Hematopoietic multipotent progenitor cell treated with erythropoietin and hydrocortisone succinate and interleukin-3 and kit ligand, for 4 days (in vitro differentiated cells): ENCODE measurements around the gene FAIM2.
A peak's percentile ranks its signal among the peaks of the same experiment; 100 is the strongest.

ENCODE experiments used
- DNase-seq: peaks from one replicate; pipeline ENCODE4 v3.0.0-alpha.2; 2015

FAIM2 gene

DNA sequence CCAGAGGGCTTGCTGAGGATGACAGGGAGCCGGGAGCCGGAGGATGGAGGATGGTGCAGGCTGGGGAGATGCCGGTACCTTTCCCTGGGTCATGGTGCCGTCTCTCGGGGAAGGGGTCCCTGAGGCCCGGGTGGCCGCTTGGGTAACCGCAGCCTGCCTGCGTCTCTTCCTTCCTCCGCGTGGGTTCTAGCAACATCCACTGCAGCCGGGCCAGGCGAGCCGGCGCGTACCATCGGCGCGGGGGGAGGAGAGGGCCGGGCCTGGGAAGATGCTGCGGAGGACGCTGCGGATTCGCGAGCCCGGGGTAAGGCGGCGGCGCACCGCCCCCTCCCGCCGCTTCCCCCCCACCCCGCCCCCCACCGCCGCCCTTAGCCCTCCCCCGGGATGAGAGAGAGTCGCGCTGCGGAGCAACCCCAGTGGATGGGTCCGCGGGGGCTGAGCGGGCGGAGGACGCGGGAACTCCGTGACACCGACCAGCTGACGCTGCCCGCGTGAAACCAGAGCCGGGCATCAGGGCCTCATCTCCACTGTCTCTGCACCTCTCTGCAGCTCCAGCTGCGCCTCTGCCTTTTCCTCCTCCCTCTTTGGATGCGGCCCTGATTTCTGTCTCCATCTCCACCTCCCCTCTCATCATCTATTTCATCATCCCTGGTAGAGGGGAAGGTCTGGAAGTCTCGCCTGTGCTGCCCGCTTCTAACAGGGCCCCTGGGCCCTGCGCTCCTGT lies at the start of gene FAIM2:
TSS of gene FAIM2 (minus strand) at position 201 of the 724 bp plus-strand sequence. CDS start at position 93, 108 bp downstream.
- DNase-seq, result peak; percentile 14

DNA sequence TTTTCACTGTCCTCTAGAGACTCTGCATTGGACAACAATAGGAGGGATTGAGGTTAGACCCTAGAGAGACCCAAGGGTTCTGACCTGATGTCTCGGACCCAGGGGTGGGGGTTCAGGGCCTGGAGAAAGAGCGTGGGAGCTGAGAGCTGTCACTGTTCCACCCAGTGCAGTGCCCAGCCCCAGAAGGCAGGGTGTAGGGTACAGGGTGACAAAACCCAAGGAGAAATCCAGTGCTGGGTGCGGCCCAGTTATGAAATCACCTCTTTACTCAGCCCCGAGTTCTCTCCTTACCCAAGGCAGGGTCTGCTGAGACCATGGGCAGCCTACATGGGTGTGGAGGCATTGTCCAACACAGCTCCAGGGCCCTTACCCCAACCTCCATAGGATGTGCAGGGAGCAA lies 49.5 kb upstream of the FAIM2 start:
- no peak for DNase-seq

DNA sequence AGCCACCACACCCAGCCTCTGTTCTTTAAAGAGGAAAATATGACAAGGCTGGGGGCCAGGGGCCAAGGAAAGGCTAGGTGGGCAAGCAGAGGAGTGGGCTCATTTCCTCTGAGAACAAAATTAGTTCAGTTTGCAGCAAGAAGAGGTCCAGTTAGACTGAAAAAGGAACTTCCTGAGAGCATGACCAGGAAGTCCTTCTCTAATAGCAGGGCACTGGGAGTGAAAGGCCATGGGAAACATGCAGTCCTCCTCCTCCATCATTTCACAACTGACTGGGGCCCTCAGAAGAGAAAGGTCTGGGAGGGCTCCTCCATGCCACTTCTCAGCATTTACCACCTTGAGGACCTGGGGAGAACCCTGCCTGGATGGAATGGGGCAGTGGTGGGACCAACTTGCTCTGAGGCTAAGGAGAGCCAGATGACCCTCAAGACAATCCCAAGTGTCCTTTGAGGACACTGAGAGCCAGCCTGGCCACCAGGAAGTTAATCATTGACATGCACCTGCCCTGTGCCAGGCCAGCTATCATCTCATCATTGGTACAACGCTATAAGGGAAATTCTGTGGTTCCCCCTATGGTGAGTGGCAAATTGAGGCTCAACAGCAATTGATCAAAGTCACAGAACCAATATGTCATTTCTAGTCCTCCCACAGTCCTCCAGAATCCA lies 48.8 kb upstream of the FAIM2 start:
- DNase-seq, result no peak

DNA sequence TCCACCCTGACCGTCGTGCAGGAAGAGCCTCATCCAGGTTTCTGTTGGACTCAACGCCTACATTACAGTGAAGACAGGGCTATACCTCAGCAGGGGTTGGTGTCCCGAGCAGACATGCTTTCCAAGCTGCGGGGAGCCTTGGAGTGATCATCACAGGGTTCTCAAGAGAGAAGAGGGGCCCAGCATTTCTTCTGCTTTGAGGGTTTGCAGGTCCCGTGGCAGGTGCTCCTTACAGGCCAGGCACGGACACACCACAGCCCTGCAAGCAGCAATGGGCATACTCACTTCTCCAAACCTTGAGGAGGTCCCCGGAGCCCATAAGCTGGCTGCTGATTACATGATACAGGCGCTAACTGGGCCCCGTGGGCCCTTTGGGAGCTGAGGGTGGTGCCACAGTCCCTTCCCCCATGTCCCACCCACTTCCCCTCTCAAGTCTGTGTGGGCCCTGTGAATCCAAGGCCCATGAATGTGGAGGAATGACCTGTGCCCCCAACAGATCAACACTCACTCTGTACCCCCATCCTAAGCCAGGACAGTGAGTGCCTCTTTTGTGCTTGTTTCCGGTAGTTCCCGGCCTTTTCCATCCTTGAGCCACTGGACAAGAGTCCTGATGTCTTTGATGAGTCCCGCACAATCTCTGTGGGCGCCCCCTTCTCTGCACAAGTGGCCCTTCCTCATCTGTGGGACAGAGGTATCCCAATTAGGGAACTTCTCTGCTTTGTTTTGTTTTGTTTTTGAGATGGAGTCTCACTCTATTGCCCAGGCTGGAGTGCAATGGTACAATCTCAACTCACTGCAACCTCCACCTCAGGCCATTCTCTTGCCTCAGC lies 47.9 kb upstream of the FAIM2 start:
- no peak for DNase-seq

DNA sequence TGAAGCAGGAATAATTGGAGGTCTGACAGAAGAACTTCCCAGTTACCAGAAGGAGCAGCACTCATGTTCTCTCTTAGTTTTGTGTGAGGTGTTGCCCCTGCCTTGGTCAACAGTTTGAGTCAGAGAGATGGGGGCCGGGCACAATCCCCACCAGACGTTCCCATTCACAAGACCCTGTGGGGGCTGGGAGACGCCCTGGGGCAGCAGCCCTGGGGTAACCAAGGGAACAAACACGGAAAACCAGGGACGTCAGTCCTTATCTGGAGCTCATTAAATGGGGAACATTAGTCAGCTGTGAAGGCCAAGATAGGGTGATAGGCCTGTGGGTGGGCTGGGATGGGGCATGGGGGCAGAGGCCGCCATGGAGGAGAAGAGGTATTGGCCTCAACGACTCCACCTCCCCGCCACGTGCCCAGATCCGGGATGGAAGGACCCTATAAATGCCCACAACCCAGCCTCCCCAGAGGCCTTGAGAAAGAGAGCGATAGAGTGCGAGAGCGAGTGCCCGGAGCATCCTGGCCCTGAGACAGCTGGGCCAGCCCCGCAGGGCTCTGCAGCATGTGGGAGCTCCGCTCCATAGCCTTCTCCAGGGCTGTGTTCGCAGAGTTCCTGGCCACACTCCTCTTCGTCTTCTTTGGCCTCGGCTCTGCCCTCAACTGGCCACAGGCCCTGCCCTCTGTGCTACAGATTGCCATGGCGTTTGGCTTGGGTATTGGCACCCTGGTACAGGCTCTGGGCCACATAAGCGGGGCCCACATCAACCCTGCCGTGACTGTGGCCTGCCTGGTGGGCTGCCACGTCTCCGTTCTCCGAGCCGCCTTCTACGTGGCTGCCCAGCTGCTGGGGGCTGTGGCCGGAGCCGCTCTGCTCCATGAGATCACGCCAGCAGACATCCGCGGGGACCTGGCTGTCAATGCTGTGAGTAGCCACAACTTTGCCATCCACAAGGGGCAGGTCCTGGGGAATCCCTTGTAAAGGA lies 46.9 kb upstream of the FAIM2 start, which contains the start of gene AQP2:
TSS of gene AQP2 (plus strand) at position 465 of the 979 bp plus-strand sequence. CDS start at position 559, 94 bp downstream.
- no peak for DNase-seq

DNA sequence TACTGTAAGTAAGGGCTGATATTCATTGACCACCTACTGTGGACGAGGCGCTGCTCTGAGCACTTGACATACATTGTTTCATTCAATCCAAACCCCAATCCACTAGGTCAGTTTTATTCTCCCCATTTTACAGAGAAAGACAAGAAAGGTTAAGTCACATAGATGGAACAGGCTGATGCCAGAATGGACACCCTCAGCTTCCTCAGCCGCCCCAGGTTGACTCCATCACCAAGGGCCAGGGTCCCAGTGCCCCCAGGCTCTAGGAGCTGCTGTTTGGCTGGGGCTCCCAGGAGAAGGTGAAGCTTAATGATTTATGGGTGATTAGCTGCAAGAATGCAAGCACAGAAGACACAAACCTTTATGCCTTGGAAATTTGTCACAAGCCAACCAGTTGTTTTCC lies 46.2 kb upstream of the FAIM2 start:
- no peak for DNase-seq

DNA sequence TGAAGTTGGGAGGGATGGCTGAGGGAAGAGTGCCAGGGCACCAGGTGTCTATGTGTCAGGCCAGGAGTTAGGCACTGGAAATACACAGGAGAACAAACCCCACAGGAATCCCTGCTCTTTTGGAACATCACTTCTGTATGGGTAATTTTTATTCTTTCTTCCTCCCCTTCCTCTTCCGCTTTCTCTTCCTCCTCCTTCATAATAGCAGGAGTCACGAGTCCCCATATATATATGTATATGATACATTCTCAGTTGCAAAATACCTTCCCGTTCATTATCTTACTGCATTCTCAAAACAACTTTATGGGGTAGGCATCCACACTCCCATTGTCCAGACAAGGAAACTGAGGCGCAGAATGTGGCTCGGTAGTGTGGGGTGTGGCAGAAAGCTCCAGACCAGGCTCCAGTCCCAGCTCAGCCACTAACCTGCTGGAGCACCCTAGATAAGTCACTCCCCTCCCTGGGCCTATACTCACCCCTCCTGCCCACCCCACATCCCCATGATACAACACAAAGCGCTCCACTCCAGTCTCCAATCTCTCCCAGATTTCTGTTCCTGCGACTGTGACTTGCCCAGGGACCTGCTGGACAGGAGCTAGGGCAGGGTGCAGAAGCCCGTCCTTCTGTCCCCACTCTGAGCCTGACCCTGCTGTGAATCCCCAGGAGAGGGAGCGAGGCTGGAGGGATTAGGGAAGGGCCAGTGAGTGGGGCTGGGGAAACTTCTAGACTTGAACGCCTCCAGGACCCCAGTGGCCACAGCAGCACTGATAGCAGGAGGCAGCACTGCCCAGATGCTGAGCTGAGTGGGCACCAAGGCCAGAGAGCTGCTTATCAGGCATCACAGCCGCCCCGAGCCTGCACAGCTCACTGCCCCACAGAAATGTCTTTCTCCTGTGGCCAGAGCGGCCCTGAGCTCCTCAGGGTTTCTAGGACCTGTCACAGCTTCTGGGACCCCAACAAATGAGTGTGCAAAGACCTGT lies 45.5 kb upstream of the FAIM2 start:
- DNase-seq, result no peak

DNA sequence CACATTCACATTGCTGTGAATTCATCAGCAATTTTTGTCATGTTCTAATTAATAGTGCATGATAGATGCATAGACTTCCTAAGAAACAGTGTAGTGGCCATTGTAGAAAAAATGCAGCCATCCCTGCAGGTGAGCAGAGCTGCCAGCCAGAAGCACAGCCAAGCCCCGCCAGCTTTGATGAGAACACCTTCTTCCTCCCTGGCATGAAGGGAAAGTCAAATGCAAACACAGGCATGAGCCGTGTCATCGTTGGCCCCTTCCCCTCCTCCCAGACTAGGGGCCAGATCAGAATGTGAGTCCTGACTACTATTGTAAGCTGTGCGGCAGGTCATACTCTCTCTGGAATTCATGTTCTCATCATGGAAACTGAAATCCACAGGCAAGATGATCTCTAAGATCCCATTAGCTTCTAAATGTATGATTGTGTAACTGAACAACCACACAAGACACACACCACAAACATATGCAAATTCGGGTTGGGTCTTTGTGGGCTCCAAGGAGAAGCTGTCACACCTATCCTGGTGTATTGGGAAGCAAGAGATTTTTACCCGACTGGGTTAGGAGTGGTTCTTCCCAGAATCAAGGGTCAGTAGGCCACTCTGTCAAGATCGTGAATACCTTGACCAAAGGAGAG lies 44.0 kb upstream of the FAIM2 start:
- DNase-seq, result no peak

DNA sequence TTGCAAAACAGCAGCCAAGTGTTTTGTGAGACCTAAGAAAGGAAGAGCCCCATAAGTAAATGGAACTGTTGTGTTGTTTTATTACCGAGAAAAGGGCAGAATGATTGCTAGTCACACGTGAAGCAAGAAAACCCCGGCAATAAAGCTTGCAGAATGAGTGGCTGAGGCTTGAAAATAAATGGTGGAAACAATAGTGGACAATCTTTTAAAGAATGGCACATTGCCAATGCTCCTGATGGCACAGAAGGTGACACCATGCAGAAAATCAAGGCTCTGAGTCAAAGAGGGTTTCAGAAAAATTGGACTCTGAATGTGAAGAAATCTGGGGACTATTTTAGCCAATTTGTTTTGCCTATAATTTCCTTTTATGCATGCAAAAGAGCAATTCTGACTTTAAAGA lies 42.8 kb upstream of the FAIM2 start:
- no peak for DNase-seq

DNA sequence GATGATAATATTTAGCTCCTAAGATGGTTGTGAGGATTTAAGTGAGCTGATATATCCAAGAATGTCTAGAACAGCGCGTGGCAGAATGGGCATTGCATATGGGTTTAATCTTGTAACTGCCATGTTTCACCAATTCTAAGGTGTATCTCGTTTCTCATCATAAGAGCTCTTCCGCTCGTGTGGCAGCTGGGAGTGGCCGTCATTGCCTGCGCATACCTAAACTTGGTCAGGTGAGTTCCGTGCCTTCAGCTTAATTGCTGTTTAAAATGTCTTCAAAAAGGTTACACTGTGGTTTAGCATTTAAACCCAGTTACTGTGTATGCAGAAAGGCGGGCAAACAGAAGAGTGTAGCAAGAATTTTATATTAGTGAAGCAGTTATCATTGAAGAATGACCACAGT lies 42.4 kb upstream of the FAIM2 start:
- DNase-seq, result no peak

DNA sequence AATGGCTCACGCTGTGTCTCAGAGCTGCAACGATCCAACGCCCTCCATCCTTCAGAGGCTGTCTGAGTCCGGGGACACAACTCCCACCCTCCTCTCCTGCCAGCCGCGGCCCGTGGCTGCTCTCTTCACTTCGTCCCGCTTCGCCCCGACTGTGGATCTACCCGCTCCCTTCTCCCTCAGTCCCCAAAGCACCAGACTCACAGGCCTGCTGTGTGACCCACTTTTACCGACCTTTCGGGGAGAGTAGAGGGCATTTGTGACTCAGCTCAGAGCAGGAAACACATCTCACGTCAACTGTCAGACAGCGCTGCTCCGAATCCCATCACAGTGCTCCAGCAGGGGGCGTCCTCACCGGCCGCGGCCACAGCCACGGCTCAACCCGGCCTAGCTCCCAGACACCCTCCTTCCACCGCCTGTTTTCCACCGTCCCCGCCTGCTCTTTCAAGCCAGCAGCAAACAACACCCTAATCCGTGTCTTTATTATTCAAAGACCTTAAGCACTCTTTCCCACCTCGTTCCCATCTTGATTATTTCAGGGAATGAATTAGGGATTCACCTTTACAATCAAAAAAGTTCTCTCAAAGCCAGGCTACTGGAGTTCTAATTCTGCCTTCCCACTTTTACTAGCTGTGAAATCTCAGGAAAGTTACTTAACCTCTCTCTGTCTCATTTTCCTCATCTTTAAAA lies 41.8 kb upstream of the FAIM2 start:
- DNase-seq, result peak; percentile 87

DNA sequence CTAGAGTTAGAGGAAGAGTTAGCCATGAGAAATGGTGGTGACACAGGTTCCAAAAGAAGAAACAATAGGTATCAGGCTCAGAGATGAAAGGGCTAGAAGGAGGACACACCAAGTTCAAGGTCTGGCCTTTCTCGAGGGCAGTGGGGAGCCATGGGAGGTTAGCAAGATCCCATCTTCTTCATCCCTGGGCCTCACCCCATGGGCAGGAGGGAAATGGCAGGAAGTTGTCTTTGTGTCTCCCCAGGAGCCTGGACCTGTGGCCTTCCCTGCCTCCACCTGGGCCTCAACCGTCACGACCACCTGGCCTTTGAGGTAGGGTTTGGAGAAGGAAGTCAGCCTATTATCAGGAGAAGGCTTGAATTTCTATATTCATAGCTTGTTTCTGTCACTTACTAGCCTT lies 41.0 kb upstream of the FAIM2 start:
- no peak for DNase-seq

DNA sequence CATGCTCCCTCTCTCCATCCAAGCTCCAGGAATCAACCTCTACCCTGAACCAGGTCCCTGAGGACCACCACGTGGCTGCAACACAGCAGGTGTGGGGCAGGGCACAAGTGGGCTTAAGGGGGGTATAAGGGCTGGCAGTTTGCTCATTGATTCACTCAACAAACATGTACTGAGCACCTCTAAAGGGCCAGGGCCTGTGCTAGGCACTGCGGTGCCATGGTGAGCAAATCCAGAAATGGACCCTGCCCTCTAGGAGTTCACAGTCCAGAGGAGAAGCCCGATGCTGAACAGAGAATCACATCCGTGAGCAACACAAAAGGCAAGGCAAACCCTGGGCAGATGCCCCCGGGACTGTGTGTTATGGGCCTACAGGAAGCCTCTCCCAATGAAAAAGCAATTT lies 40.3 kb upstream of the FAIM2 start:
- no peak for DNase-seq

DNA sequence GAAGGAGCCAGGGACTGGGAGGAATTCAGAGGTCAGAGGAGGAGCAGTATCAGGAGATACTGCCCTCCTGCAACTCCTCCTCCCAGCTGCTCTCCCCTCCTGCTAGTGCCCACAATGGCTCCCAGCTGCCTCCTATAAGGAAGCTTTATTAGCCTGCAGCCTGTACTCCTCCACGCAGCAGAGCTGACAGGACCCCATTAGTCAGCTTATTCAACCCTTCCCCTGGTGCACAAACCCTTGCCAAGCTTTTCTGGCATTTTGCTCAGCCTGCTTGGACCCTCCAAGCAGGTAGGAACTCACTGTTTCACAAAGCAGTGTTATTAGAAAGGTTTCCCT lies 39.9 kb upstream of the FAIM2 start:
- no peak for DNase-seq

DNA sequence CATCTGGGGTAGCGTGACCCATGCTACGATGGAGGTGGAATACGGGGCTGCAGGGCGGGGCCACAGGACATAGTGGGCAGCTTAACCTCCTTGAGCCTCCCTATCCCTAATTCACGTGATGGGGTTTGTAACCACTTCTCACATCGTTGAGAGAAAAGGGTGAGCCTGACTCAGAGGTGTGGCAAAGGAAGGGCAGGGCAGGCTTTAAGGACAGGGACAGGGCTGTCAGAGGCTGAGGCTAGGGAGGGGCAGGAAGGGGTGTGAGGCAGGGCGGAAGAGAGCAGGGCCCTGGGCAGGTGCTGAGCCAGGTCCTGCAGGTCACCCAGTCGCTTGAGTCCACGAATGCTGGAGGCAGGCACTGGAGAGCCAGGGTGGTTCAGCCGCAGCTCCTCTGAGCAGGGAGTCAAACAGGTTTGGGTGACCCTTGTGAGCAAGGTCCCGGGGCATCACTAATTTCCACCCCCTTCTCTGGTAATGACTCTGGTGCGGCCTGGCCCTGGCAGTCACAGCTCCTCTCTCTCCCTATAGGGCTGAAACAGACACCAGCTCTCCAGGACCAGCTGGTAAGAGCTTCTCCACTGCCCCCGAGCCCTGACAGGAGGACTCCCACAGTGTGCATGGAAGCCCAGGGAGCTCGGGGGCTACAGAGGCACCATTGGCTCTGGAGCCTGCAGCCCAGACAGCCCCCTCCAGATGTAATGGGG lies 39.4 kb upstream of the FAIM2 start:
- no peak for DNase-seq

DNA sequence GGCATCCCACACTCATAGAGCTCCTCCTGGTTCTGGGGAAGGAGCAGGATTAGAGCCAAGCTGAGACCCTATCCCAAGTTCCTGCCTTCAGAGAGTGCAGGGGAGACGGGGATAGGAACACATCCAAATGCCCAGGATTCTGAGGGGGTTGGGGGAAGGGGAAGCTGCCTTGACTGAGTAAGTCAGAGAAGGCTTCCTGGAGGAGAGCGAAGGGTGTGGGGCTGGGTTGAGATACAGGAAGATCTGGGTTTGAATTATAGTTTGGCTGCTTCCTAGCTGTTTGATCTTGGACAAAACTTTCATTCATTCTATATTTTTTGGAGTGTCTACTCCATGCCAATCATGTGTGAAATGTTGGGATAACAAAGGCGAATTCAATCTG lies 38.8 kb upstream of the FAIM2 start:
- DNase-seq, result no peak

DNA sequence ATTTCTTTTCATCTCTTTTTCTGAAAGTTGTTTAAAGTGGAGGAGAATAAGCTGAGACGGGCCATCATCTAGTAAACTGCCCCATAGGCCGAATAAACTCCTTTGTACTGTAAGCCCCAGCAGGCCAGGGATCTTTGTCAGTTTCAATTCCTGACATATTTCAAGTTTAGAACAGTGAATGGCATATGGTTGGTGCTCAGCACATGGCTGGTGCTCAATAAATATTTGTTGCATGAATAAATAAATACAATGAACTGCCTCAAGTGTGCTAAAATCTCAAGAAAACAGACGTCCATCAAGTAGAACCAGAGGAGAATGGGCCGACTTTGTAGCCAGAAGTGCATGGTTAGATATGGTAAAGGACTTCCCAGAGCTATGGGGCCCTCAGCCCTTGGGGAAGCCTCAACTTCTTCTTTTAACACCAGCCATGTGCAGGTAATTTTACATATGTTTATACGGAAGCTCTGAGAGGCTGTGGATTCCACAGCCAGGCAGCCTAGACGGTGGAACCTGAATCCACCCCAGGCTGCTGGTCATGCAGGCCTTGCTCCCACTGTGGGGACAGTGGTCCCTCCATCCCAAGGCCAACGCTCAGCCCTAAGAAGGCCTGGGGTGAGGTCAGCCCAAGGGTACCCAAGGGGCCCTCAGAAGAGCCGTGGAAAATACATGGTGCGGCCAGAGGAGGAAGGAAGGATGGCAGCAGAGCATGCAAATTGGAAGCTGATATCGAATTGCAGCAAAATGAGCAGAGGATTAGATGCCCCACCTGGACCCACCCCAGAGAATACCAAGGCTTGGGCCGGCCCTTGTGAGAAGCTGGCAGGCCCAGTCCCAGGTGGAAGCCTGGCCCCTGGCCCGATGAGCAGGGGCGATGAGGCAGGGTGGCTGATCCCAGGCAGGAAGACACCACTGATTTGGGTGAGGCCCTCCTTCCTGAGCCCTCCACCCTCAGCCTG lies 38.1 kb upstream of the FAIM2 start:
- DNase-seq, result no peak

DNA sequence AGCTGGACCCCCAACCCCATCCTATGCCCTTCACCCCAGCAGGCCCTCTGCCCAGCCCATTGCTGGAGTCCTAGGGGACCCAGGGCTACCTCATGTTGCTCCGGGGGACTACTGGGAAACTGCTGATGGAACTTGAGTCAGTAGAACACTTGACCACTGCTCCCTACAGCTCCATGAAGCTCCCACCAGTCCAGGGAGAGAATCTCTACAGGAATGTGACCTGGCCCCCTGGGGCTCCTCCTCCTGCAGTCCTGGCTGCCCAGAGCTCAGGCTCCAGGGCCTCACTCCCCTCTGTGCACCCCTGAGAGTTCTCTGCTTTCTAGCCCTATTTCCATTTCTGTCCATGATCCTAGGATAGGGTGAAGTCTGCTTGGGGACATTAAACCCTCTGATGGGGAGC lies 36.0 kb upstream of the FAIM2 start:
- DNase-seq, result no peak
